ENCODE results near the gene PEX5L.
A peak's percentile ranks its signal among the peaks of the same experiment; 100 is the strongest.

PEX5L gene

GRCh38 chr3:179842061-179842460 is 194.7 kb downstream of the PEX5L start:
- no peak for DNase-seq

GRCh38 chr3:179840985-179841384 is 195.8 kb downstream of the PEX5L start:
- peak in 19 of 56 donors; percentile 1 to 59 (median 14) for DNase-seq

GRCh38 chr3:179837374-179837773 is 199.4 kb downstream of the PEX5L start:
- no peak for DNase-seq

GRCh38 chr3:179833294-179833693 is 203.4 kb downstream of the PEX5L start:
- DNase-seq: no peak

- DNase-seq: no peak
Measured at GRCh38 chr3:179832333-179832854, 204.3 kb downstream of the PEX5L start.

- no peak for DNase-seq
Measured at GRCh38 chr3:179829401-179829800, 207.3 kb downstream of the PEX5L start.

GRCh38 chr3:179828738-179829137 is 208.0 kb downstream of the PEX5L start:
- no peak for DNase-seq

- DNase-seq: no peak
Measured at GRCh38 chr3:179826247-179826637, 210.5 kb downstream of the PEX5L start.

GRCh38 chr3:179825527-179826246 is 211.1 kb downstream of the PEX5L start:
- DNase-seq: no peak

GRCh38 chr3:179822296-179822695 is 214.4 kb downstream of the PEX5L start:
- DNase-seq: no peak

GRCh38 chr3:179819379-179819778 is 217.4 kb downstream of the PEX5L start:
- DNase-seq: no peak

- DNase-seq: no peak
Measured at GRCh38 chr3:179812096-179812382, 224.7 kb downstream of the PEX5L start.

GRCh38 chr3:179811321-179812095 is 225.2 kb downstream of the PEX5L start:
- DNase-seq: peak in 26 of 56 donors; percentile 2 to 73 (median 18)

- no peak for DNase-seq
Measured at GRCh38 chr3:179809639-179810038, 227.1 kb downstream of the PEX5L start.

- no peak for DNase-seq
Measured at GRCh38 chr3:179807588-179807987, 229.1 kb downstream of the PEX5L start.

- peak in 1 of 56 donors; percentile 5 for DNase-seq
Measured at GRCh38 chr3:179806177-179806576, 230.6 kb downstream of the PEX5L start.

- no peak for DNase-seq
Measured at GRCh38 chr3:179801856-179802255, 234.9 kb downstream of the PEX5L start.

GRCh38 chr3:179801263-179801662 is 235.5 kb downstream of the PEX5L start:
- no peak for DNase-seq

- DNase-seq: no peak
Measured at GRCh38 chr3:179797192-179797591, 239.5 kb downstream of the PEX5L start.

- no peak for DNase-seq
Measured at GRCh38 chr3:179796421-179796820, 240.3 kb downstream of the PEX5L start.

GRCh38 chr3:179794355-179794754 is 242.4 kb downstream of the PEX5L start:
- DNase-seq: no peak

GRCh38 chr3:179791793-179792192 is 244.9 kb downstream of the PEX5L start:
- no peak for DNase-seq

GRCh38 chr3:179788996-179789395 is 247.7 kb downstream of the PEX5L start:
- no peak for DNase-seq

All from amygdala (tissue), 56 donors.